Measurements from ENCODE around the gene FTSJ3.

The FTSJ3 gene

GRCh38 chr17:63855185-63855584 lies 27.7 kb upstream of the FTSJ3 start:
- Histone ChIP-seq H3K9ac (ENCODE audit: low read length) (no peak overlapping the region), H2AFZ (ENCODE audit: low read length) (no peak overlapping the region), H3K9me2 (replicated peaks; ENCODE audit: insufficient read depth, low read length) (no peaks in the 10 kb centered on the region), H3K9me3 (replicated peaks; ENCODE audit: insufficient read depth, low read length) (no peaks in the 10 kb centered on the region), H3K79me2 (ENCODE audit: low read length) (no peaks in the 10 kb centered on the region), H3K27ac (ENCODE audit: low read length) (no peak overlapping the region), H3K27me3 (replicated peaks; ENCODE audit: insufficient read depth, low read length) (no peaks in the 10 kb centered on the region; the same call in 1 of the 2 replicates), H3K4me1 (ENCODE audit: low read length) (no peaks in the 10 kb centered on the region), H3K36me3 (replicated peaks; ENCODE audit: insufficient read depth, low read length) (no peaks in the 10 kb centered on the region), H3K4me2 (ENCODE audit: low read depth, low read length) (no peak overlapping the region), H3F3A (ENCODE audit: insufficient read depth, low read length) (no peaks in the 10 kb centered on the region), H3K4me3 (ENCODE audit: low read length) (no peak overlapping the region), H4K20me1 (ENCODE audit: insufficient read depth, low read length) (no peaks in the 10 kb centered on the region)
- DNase-seq: no peak
- no peak for TF ChIP-seq CTCF (IDR thresholded peaks at IDR 0.05; ENCODE audit: low read length)
- no peak for TF ChIP-seq EZH2phosphoT487 (IDR thresholded peaks at IDR 0.05; ENCODE audit: low read length)
- no peak for TF ChIP-seq EZH2 (optimal IDR thresholded peaks at IDR 0.05; ENCODE audit: low read depth, low read length)

- no peaks in the 10 kb centered on the region for H3K9me3 ChIP-seq (replicated peaks; ENCODE audit: insufficient read depth, low read length)
- H3K79me2 ChIP-seq (ENCODE audit: low read length): no peaks in the 10 kb centered on the region
- no peaks in the 10 kb centered on the region for H3F3A ChIP-seq (ENCODE audit: insufficient read depth, low read length)
- TF ChIP-seq CTCF (IDR thresholded peaks at IDR 0.05; ENCODE audit: low read length) (no peak), EZH2 (optimal IDR thresholded peaks at IDR 0.05; ENCODE audit: low read depth, low read length) (no peak), EZH2phosphoT487 (IDR thresholded peaks at IDR 0.05; ENCODE audit: low read length) (no peak)
- no peak overlapping the region for H3K9ac ChIP-seq (ENCODE audit: low read length)
- no peak for DNase-seq
- H3K4me3 ChIP-seq (ENCODE audit: low read length): no peak overlapping the region
- H2AFZ ChIP-seq (ENCODE audit: low read length): no peak overlapping the region
- no peaks in the 10 kb centered on the region for H3K4me1 ChIP-seq (ENCODE audit: low read length)
- H3K9me2 ChIP-seq (replicated peaks; ENCODE audit: insufficient read depth, low read length): no peaks in the 10 kb centered on the region
- no peaks in the 10 kb centered on the region for H3K36me3 ChIP-seq (replicated peaks; ENCODE audit: insufficient read depth, low read length)
- H3K27ac ChIP-seq (ENCODE audit: low read length): no peak overlapping the region
- no peaks in the 10 kb centered on the region; the same call in 1 of the 2 replicates for H3K27me3 ChIP-seq (replicated peaks; ENCODE audit: insufficient read depth, low read length)
- no peaks in the 10 kb centered on the region for H4K20me1 ChIP-seq (ENCODE audit: insufficient read depth, low read length)
- no peak overlapping the region for H3K4me2 ChIP-seq (ENCODE audit: low read depth, low read length)
Observed at GRCh38 chr17:63854709-63855108, 27.2 kb upstream of the FTSJ3 start.

DNA sequence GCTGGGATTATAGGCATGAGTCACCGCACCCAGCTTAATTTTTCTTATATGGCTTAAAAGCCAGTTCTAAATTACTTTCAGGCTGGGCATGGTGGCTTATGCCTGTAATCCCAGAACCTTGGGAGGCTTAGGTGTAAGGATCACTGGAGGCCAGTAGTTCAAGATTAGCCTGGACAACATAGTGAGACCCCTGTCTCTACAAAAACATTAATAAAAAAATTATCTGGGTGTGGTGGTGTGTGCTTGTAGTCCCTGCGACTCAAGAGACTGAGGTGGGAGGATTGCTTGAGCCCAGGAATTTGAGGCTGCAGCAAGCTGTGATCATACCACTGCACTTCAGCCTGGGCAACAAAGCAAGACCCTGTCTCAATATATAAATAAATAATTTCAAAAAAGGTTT lies 25.8 kb upstream of the FTSJ3 start:
- no peak overlapping the region for H2AFZ ChIP-seq (ENCODE audit: low read length)
- H3K27ac ChIP-seq (ENCODE audit: low read length): no peak overlapping the region
- no peak overlapping the region for H3K9ac ChIP-seq (ENCODE audit: low read length)
- H4K20me1 ChIP-seq (ENCODE audit: insufficient read depth, low read length): no peaks in the 10 kb centered on the region
- no peak overlapping the region for H3K4me3 ChIP-seq (ENCODE audit: low read length)
- no peaks in the 10 kb centered on the region for H3K9me2 ChIP-seq (replicated peaks; ENCODE audit: insufficient read depth, low read length)
- no peaks in the 10 kb centered on the region for H3K4me1 ChIP-seq (ENCODE audit: low read length)
- TF ChIP-seq EZH2phosphoT487 (IDR thresholded peaks at IDR 0.05; ENCODE audit: low read length) (no peak), CTCF (IDR thresholded peaks at IDR 0.05; ENCODE audit: low read length) (no peak), EZH2 (optimal IDR thresholded peaks at IDR 0.05; ENCODE audit: low read depth, low read length) (no peak)
- H3K79me2 ChIP-seq (ENCODE audit: low read length): no peaks in the 10 kb centered on the region
- H3K27me3 ChIP-seq (replicated peaks; ENCODE audit: insufficient read depth, low read length): no peaks in the 10 kb centered on the region
- no peak for DNase-seq
- H3K36me3 ChIP-seq (replicated peaks; ENCODE audit: insufficient read depth, low read length): no peaks in the 10 kb centered on the region
- no peaks in the 10 kb centered on the region for H3F3A ChIP-seq (ENCODE audit: insufficient read depth, low read length)
- no peak overlapping the region for H3K4me2 ChIP-seq (ENCODE audit: low read depth, low read length)
- no peaks in the 10 kb centered on the region for H3K9me3 ChIP-seq (replicated peaks; ENCODE audit: insufficient read depth, low read length)
